Liver (tissue), 2 donors: ENCODE data around the gene DGKA.

Experiments
- CTCF ChIP-seq: fragments of 150-350 bp; IDR thresholded peaks from 2 replicates; pipeline ENCODE4 v1.5.1; 2017; ENCODE audit warnings: improper control_type of control experiment, low read depth, low read length; ENCODE audit not compliant: missing input control
- FOXA1 ChIP-seq: IDR thresholded peaks from 2 replicates; pipeline ENCODE4 v1.6.1; 2016; ENCODE audit warnings: antibody characterized with exemption
- MAX ChIP-seq: IDR thresholded peaks from 2 replicates; pipeline ENCODE4 v1.6.1; 2016; ENCODE audit warnings: antibody characterized with exemption
- donor health status: healthy.

DNA sequence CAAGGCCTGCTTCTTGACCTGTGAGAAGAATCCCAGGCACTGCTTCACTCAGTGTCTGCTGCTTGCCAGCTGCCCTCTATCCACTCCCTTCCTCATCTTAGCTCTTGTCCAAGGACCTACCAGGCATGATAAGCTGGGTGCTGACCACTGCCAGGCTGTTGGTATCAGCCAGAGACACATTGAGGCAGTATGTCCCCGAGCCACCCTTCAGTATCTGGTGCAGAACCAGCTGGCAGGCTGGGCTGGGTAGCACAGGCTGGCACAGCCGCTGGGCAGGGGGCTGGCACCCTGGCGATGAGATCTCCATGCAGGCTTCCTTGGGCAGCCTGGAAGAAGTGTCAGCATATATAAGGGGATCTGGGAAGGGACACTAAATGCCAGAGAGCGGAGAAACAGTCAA is 24.4 kb downstream of the DGKA start:
- no peak for TF ChIP-seq FOXA1
- no peak for TF ChIP-seq CTCF
- no peak for TF ChIP-seq MAX
